ENCODE measurements around the gene MS4A13.
"Not testable (repeated sequence)": the region's sequence is repeated elsewhere in the genome, so short reads cannot be mapped to it uniquely, and the experiment has no call there.

Gene MS4A13, protein sequence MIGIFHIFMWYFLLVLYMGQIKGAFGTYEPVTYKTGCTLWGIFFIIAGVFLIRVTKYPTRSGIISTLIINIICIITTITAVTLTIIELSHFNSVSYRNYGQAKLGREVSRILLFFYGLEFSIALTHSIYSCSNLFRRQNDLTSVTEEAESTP

DNA sequence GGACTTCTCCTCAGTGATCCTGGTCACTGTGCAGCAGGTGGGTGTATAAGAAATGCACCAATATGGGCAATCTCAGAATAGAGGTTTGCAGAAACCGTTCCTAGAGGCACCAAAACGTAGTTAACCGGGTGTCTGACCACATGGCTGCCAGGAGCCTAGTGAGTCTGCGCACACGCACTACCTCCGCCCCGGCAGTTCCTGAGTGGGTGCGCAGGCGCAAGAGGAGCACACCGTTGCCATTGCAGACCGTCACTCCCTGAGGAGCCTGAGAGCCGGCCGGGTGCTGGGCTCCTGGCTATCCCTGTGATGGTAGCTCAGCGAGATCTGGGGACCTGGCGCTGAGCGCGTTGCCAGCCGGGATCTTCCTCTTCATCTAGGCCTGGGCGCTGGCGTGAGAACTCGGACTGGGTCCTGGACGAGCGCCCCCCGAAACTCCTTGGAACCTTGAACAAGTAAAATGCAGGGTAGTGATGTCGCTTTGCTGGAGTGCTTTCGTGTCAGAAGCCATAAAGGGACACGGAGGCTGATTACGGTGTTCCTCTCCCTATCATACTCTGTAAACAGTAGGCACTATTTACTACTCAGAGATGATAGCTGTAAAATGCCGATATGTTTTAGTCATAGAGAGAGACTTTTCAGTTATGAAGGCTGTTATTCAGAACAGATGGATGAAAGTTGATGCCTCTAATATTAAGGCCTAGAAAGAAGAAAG lies at the start of gene MS4A13:
Gene MS4A13 (plus strand): TSS at position 249 of the 712 bp plus-strand sequence. CDS start 2,692 bp downstream, outside the sequence.
- no peak for DNase-seq

DNA sequence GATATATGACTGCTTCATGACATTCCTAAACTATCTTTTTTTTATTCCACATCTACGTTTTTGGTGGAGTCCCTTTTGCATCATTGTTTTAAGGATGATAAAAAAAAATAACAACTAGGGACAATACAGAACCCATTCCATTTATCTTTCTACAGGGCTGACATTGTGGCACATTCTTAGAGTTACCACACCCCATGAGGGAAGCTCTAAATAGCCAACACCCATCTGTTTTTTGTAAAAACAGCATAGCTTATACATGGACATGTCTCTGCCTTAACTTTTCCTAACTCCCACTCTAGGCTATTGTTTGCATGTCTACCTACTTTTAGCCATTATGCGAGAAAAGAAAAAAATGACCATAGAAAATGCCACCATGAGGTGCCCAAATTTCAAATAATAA lies 46.4 kb upstream of the MS4A13 start:
- no peak for DNase-seq

DNA sequence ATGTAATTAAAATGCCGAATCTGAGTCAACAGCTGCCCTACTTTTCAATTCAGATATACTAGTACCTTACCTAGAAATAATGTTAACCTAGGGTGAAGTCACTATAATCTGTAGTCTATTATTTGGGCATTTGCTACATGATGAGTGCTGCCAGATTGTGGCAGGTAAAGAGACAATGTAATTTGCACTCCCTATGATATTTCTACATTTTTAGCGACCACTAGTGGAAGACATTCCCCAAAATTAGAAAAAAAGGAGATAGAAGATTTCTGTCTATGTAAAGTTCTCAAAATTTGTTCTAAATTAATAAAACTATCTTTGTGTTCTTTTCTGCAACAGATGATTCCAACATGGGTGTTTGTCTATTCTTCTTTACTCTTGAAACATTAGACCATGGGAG lies 45.5 kb upstream of the MS4A13 start:
- DNase-seq, result no peak

DNA sequence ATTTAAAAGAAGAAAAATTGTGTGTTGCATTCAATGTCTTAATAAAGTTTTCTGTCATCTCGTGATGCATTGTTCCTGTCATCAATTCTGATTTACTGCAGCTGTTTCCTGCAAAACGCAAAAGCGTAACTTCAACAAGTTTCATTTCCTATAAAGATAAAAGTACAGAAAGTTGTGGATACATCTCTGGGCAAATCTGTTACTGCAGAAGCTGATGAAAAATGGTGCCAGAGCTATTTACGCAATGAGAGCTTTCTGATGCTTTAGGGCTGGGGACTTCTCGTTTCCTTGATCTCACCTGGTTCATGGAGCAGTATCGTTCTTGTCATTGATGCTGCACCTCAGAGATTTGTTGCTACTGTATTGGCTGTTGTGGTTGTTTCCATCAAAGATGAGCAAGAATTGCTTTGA lies 38.2 kb upstream of the MS4A13 start:
- no peak for DNase-seq

DNA sequence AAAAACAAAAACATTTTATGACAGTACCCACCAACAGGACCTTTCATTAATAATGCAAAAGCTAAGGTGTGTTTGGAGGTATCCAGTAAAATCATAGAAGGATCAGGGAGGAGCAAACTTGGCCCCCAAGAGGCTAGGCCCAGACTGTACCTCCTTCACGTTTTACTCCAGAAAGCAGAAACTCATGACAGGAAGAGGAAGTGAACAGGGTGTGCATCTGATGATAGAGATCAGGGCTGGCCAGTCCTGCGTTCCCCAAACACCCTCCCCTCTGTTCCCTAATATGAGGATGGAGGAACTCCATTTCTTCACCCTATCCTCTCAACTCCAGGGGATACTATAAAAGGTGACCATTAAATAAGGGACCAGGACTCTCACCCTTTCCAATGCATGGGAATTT lies 32.8 kb upstream of the MS4A13 start:
- no peak for DNase-seq

DNA sequence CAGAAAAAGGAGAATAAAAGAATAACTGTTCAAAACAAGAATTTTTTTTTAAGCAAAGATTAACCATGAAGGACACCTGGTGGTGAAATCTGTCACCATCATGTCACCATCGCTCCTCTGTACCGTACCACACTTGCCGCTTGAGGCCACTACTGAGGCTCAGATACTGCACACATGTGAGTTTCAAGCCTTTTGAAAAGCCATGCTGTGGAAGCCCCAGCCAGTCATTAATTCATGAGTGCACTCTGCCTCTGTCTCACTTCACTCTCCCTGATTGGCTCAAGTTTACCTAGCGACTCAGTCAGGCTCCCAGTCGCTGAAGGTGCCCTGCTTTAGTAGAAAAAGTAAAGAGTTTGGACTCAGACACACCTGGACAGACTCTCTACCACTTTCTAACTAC lies 29.2 kb upstream of the MS4A13 start:
- DNase-seq, result no peak

DNA sequence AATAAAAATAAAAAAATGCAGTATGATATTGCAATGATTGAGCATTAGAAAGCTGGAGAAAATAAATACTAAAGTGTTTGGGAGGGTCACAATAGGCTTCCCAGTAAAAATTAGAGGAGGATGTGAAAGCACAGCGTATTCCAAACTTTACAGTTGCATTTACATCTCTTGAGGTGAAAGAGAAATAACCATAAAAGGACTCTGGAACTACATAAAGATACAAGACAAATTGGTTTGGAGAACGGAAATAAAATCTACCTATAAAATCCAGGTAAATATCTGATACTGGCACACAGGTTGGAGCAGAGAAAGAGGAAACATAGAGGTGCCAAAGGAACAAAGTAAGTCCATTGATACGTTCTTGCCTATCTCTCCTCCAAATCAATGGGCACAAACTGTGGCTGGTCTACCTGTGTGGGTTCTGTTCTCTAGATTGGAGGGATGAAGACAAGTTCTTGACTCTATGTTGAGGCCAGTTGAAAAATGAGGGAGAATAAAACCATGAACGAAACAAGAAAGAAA lies 22.6 kb upstream of the MS4A13 start, which contains the start of gene MS4A12:
Gene MS4A12 (plus strand): TSS at position 291 of the 522 bp plus-strand sequence. CDS start 4,541 bp downstream, outside the sequence.
- no peak for DNase-seq

DNA sequence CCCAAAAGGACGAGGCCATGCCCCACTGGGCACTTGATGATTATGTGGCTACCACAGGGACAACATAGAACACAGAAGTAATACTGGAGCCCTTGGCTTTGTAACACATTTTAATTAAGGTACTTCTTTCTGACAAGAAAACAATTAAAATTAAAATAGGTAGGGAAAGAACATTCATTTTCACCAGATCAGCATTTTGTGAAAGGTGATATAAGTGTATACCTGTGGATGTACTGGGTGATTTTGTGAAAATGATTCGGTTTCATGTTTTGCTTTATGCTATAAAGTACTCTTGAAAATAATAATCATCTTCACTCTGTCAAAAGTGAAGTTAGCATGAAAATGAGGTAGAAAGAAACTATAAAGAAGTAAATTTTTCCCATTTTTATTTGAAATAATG lies 21.7 kb upstream of the MS4A13 start:
- DNase-seq, result no peak

DNA sequence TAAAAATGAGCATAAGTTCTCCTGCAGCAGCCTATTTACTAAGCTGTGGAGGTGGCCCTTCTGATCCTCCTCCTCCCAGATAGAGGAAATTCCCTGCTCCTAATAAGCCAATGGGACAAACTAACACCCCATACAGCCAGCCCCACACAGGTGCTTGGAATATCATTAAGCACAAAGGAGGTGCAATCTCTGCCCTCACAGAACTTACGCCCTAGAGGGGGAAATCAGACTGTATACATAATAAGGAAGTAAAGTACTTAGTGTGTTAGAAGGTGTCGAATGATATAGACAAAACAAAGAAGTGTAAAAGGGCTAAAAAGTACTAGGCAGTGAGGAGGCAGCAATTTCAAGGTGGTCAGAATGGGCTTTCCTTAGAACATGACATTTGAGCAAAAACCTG lies 16.8 kb upstream of the MS4A13 start:
- no peak for DNase-seq

DNA sequence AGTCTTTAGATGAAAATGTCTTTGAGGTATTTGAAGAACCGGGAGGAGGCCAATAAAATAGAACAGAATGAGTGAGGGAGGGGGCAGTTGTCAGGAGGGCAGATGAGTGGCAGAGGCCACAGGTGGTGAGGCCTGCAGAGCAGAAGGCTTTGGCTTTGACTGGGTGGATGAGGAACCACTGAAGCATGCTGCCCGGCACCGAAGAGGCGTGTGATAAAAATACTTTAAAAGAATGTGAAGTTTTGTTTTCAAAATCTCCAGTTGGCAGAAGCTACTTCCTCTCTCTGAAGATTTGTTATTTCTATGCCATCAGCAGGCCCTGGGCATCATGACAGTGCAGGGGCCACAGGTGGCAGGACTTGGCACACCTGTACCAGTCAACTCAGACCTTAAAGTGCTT lies 16.3 kb upstream of the MS4A13 start:
- no peak for DNase-seq

DNA sequence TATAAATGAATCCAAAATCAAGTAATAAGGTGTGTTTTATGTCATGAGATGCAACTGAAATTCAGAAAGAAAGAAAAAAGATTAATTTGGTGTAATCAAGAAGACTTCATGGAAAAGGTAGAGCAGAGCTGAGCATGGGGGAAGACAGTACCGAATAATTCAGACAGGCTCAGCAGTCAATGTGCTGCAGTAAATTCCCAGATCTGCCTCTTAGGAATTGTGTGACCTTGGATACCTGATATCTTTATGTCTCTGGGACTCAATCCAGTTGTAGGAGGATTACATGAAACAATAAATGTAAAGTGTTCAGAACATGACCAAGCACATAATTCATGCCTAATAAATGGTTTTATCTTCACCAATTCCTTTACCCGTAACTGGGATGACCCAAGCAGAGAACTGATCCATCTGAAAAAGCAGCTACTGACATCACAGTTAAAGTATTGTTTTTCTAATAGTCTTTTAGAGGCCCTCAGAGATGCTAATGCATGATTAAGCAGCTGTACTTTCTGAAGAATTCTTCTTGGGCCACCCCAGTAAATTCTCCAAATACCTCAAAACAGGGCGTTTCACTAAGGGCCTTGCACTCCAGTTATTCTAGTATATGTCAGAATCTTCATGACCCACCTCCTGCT lies 14.8 kb upstream of the MS4A13 start:
- no peak for DNase-seq

DNA sequence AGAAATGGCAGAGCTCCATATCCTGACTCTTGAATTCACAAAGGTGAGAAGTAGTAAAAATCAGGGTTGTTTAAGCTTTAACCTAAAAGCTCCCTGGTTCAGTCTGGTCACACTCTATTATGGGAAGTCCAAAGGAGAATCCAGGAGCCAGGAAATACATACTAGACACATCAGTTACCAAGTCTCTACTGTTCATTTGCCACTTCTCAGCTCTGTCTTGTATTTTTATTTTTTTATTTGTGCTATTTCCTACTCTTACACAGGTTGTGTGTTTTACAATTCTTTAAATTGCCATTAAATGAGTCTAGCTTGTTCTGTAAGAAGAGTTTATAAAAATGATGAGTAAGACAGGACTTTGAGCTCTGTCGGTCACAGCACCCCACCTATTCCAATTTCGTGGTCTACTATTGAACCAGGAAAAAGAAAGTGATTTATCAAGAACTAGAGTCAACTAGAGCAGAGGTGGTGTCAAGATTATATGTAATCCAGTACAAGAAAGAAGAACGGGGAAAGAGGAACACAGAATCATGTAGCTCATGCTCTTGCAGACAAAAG lies 12.9 kb upstream of the MS4A13 start:
- no peak for DNase-seq

DNA sequence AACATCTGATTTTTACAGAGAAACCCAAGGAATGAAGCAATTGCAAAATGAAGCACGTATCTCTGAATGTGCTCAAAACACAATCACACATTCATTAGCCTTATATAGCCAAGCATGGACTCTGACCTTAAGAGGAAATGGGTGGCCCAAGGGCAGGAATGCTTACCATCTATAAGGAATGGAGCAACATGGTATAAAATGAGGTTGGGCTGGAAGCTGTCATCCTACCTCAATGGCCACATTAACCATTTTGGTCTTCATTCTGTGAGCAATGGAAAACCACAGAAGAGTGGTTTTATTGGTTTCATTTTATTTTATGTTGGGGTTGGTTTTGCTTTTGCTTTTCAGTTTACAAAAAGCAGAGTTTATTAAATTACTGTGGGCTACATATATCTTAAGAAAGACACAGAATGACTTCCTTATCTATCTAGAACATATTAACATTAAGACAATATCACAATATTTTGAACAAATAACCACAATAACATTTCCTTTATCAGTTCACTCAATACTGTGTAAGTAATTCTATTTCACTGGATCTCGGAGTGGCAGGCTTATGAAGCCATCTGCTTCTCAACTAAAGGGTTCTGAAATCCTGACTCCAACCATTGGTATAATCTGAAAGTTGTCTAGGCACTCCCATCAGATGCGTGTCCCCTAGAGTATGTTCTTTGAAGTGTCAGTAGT lies 10.8 kb upstream of the MS4A13 start:
- DNase-seq, result no peak

DNA sequence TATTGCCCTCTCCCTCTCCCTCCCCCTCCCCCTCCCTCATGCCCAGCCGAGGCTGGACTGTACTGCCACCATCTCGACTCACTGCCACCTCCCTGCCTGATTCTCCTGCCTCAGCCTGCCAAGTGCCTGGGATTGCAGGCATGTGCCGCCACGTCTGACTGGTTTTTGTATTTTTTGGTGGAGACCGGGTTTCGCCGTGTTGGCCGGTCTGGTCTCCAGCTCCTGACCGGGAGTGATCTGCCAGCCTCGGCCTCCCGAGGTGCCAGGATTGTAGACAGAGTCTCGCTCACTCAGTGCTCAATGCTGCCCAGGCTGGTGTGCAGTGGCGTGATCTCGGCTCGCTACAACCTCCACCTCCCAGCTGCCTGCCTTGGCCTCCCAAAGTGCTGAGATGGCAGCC lies 5.6 kb upstream of the MS4A13 start:
- DNase-seq, result not testable (repeated sequence)

DNA sequence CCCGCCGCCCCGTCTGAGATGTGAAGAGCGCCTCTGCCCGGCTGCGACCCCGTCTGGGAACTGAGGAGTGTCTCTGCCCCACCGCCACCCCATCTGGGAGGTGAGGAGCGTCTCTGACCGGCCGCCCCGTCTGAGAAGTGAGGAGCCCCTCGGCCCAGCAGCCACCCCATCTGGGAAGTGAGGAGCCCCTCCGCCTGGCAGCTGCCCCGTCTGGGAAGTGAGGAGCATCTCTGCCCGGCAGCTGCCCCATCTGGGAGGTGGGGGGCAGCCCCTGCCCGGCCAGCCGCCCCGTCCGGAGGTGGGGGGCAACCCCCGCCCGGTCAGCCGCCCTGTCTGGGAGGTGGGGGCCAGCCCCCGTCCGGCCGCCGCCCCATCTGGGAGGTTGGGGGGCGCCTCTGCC lies 5.0 kb upstream of the MS4A13 start:
- not testable (repeated sequence) for DNase-seq

DNA sequence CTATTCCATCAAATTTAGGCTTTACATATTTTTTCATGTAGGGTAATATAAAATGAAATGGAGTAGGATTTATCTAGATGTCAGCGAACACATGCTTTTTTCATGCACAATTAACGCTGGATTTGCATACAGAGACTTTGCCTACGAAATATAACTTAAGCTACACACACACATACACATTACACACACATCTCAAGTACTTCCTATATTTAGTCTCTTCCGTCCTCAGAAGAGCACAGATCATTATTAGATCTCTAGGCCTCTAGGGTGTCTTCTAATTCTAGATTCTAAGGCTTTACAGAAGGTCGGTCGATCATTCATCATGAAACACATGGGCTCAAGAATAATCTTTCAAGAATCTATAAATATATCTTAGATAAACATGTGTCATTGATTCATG lies 3.8 kb upstream of the MS4A13 start:
- no peak for DNase-seq

DNA sequence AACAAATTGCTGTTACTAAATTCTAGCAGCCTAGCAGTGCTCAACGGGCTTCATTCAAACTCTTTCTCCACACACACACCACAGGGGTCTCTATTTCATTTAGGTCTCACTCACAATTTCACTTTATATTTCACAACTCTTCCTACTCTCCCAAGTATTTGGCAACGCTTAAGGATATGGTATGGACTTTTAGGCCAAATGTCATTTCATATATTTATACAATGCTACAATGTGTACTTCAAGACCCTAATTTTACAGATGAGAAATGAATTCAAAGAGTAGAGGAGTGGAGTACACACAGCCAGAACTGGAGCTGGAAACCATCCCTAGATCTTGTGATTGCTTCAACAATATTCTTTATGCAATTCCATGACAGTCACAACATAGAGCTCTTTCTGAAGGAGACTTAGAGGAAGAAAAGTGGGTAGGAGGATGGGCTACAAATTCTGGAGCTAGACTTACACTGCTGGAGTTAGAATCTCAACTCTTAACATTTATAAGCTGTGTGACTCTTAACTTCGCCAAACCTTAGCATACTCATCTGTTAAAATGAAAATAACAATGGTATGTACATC lies 2.5 kb upstream of the MS4A13 start:
- no peak for DNase-seq

DNA sequence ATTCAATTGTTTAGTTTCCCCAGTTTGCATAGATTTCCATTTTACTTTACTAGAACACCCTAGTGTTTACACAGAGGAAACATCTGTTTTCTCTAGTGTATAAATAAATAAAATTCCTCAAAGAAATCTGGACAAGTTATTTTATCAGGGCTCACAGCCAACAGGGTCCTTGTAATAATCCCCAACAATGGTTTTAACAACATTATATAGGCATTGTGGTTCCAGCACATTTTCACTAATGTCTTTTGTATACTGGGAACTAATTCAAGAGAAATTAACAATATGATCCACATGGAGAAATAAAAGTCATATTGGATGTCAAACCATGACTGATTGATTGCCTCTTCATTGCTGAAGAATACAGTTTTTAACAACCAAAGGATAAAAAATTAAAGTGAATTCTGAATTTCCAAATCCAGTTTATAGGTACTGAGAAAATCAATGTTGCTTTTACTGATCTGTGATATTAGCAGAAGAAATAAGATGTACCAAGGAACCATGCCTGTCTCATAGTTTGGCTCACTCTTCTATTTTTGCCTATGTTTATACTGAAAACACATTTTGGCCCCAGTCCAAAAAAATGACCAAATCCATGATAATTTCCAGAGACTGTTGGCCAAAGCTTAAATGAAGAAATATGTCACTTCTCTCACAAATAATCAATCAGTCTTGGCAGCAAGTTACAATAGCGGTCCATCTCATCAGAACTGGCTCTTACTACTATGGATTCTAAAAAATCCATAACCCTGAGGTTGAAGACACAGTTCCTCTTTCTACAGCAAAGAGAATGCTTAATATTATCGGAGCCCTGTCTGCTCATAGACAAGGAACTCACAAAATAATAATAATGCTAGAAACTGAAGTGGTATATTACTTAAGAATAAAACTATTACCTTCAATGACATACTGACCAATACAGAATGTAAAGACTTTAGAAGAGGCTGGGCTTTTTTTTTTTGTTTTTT lies 1.4 kb upstream of the MS4A13 start:
- DNase-seq, result no peak

DNA sequence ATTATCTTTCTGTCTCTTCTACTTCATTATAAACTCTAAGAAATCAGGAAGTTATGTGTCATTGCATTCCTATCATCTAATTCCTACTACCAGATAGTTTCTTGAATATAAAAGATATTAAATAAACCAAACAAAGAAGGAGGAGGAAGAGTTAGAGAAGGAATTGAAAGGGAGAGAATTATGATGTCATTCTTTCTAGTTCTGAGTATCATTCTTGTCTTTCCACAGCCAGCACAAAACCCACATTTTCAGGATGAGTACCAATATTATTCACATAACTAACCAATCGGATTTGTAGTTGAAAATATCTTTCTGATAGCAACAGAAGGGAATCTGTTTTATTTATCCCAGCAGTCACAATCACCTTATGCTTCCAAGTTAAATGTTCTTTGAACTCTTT lies 13.3 kb downstream of the MS4A13 start:
- DNase-seq, result no peak

DNA sequence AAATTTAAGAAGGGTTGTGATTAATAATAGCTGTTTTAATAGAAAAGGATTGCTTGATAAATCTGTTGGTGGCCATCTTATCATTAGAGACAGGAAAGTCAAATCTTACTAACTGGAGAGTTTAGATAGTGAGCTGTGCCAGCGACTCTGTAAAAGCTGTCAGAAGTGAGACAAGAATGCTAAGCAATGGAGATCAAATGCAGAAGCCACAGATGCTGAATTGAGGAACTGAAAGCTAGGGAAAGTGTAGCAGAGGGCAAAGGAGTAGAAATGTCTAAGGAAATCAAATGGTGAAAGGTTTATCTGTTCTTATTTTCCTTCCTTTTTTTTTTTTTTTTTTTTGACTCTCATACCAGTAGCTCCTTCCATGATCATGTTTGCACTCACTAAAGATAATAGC lies 13.7 kb downstream of the MS4A13 start:
- no peak for DNase-seq

DNA sequence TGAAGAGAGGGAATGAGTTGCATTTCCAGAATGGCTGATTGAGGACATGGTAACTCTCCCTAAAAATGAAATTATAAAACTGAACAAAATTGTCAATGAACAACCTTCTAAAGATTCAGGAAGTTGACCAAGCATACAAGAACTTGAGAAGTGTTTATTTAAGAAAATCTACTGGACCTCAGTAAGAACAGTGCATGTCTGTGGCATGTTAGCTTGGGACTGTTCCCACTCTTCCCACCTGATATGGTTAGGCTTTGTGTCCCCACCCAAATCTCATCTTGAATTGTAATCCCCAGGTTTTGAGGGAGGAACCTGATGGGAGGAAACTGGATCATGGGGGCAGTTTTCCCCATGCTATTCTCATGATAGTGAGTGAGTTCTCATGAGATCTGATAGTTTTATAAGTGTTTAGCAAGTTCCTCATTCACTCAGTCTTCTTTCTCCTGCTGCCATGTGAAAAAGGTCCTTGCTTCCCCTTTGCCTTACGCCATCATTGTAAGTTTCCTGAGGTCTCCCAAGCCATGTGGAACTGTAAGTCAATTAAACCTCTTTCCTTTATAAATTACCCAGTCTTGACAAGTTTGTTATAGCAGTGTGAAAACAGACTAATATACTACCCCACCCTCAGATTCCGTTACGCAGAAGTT lies 15.4 kb downstream of the MS4A13 start:
- no peak for DNase-seq
